Endothelial cell of umbilical vein (primary cell): ENCODE results near the gene CCDC117. TPM values are rescaled to one million over a fixed set of nuclear protein-coding genes. Genes with fewer than 3 reads are reported as not detected.
A peak's percentile ranks its signal among the peaks of the same experiment; 100 is the strongest.

Experiments
- BruUV-seq: library from RNA; stranded (reverse); fragments of 400-500 nt; replicated peaks from 2 replicates; lab custom pipeline; 2021; lab: Mats Ljungman, UMichigan
- CTCF ChIA-PET: fragments of 300-600, 350-600 bp; sonication (Branson Sonifier 250); formaldehyde crosslinking; loops from one replicate; lab custom pipeline; 2021; ENCODE audit warnings: antibody characterized with exemption, inconsistent platforms; lab: Charles Lee
- POLR2A ChIA-PET: fragments of 300-600, 350-600 bp; sonication (Branson Sonifier 250); formaldehyde crosslinking; loops from one replicate; lab custom pipeline; 2021; ENCODE audit warnings: antibody characterized with exemption, inconsistent platforms; lab: Charles Lee
- DNase-seq: peaks from one replicate; pipeline ENCODE4 v3.0.0-alpha.2; 2011; ENCODE audit warnings: low read depth, low spot score
- FAIRE-seq: peaks from 2 replicates; lab custom pipeline; 2011; peaks lifted over from hg19 to GRCh38; lab: Jason Lieb, UNC
- H2AFZ ChIP-seq: 2 replicates; pipeline ENCODE4 v1.6.0; 2012; ENCODE audit warnings: low read depth, low read length, control low read depth, inconsistent platforms
- H3K27ac ChIP-seq: 2 replicates; pipeline ENCODE4 v1.5.1; 2011; ENCODE audit warnings: low read depth, mild to moderate bottlenecking, control low read depth, low read length, moderate library complexity; ENCODE audit not compliant: insufficient read depth
- H3K27me3 ChIP-seq, 2 experiments: 2 replicates each; pipeline versions ENCODE4 v1.6.0 to v1.6.1; 2011; ENCODE audit warnings: low read length in 2 of 2, mixed read lengths in 1 of 2; ENCODE audit not compliant: control insufficient read depth in 2 of 2, insufficient read depth in 2 of 2
- H3K36me3 ChIP-seq, 2 experiments: 2 replicates in 1 of 2; 3 replicates in 1 of 2; pipeline ENCODE4 v1.5.1; 2011; ENCODE audit warnings: low read length in 2 of 2, mild to moderate bottlenecking in 1 of 2, moderate library complexity in 1 of 2; ENCODE audit not compliant: control insufficient read depth in 2 of 2, insufficient read depth in 2 of 2; ENCODE audit errors: extremely low read depth in 1 of 2
- H3K4me1 ChIP-seq: 3 replicates; pipeline ENCODE4 v1.5.1; 2011; ENCODE audit warnings: mild to moderate bottlenecking, low read length; ENCODE audit not compliant: control insufficient read depth, insufficient read depth; ENCODE audit errors: extremely low read depth
- H3K4me2 ChIP-seq: 2 replicates; pipeline ENCODE4 v1.6.1; 2011; ENCODE audit warnings: low read length, control low read depth, mixed read lengths; ENCODE audit not compliant: insufficient read depth
- H3K4me3 ChIP-seq, 3 experiments: fragments of 200-600 bp in 1 of 3; sonication (generic), shearing (Covaris generic) in 1 of 3; replicated peaks in 1 of 3; 2 replicates each; pipeline ENCODE4 v1.5.1; 2011 to 2016; ENCODE audit warnings: control low read depth in 3 of 3, low read length in 3 of 3, mild to moderate bottlenecking in 2 of 3, inconsistent platforms in 1 of 3, low read depth in 1 of 3, moderate library complexity in 1 of 3; ENCODE audit not compliant: insufficient read depth in 1 of 3
- H3K79me2 ChIP-seq: 2 replicates; pipeline ENCODE4 v1.6.0; 2012; ENCODE audit warnings: low read length, inconsistent platforms; ENCODE audit not compliant: control insufficient read depth, insufficient read depth
- H3K9ac ChIP-seq: replicated peaks from 2 replicates; pipeline ENCODE3; 2011; ENCODE audit warnings: low read length, control low read depth; ENCODE audit not compliant: insufficient read depth; ENCODE audit errors: extremely low read depth
- H3K9me1 ChIP-seq: replicated peaks from 3 replicates; pipeline ENCODE4 v1.6.0; 2011; ENCODE audit warnings: mild to moderate bottlenecking, low read length; ENCODE audit not compliant: control insufficient read depth, insufficient read depth; ENCODE audit errors: extremely low read depth
- H3K9me3 ChIP-seq: replicated peaks from 2 replicates; pipeline ENCODE4 v1.5.1; 2012; ENCODE audit warnings: low read length, inconsistent platforms; ENCODE audit not compliant: control insufficient read depth, insufficient read depth
- H4K20me1 ChIP-seq: replicated peaks from 2 replicates; pipeline ENCODE3; 2011; ENCODE audit warnings: mild to moderate bottlenecking, low read length; ENCODE audit not compliant: control insufficient read depth, insufficient read depth; ENCODE audit errors: extremely low read depth
- FOS ChIP-seq: IDR thresholded peaks from 2 replicates; pipeline ENCODE4 v1.6.1; 2011; ENCODE audit warnings: mild to moderate bottlenecking, low read length, moderate library complexity, borderline replicate concordance; ENCODE audit not compliant: insufficient read depth
- MYC ChIP-seq: IDR thresholded peaks from one replicate; pipeline ENCODE4 v1.6.1; 2011; ENCODE audit warnings: mild to moderate bottlenecking, low read depth, low read length
- POLR2A ChIP-seq: IDR thresholded peaks from 2 replicates; pipeline ENCODE4 v1.6.1; 2012; ENCODE audit warnings: low read depth, mild to moderate bottlenecking, control low read depth, low read length
- dilution Hi-C: fragments of 300-500 bp; cut with MboI; formaldehyde crosslinking; loops from one replicate; pipeline ENCODE4 v1.15.0; 2019; ENCODE audit warnings: low sequenced_read_pairs; ENCODE audit not compliant: extremely low pct_ligation_motif_present
- intact Hi-C: fragments of 100-400 bp; cut with micrococcal nuclease; formaldehyde crosslinking; loops from one replicate; pipeline ENCODE4 v1.10.0; 2022
- polyA plus RNA-seq, 4 experiments: library from polyadenylated mRNA; depleted of rRNA in 3 of 4; stranded (reverse) in 3 of 4; unstranded in 1 of 4; fragments of >200 nt; gene quantifications; 2 replicates each; pipeline versions ENCODE4 v1.2.1 to v1.2.3, GENCODE V29; 2011 to 2012; ENCODE audit warnings: missing spikeins in 1 of 4
- total RNA-seq: library from RNA; stranded (reverse); gene quantifications from 2 replicates; pipeline ENCODE4 v1.2.3, GENCODE V29; 2021
- TF ChIP-seq, protein P1 (sequence below): IDR thresholded peaks from 2 replicates; pipeline ENCODE4 v1.6.1; 2011; ENCODE audit not compliant: insufficient read depth, insufficient read length
- TF ChIP-seq, protein P2 (sequence below), 2 donors: IDR thresholded peaks; 1 replicate in 1 of 2; 2 replicates in 1 of 2; pipeline ENCODE4 v1.5.1; 2011; ENCODE audit warnings: low read length in 2 of 2, mild to moderate bottlenecking in 2 of 2, moderate library complexity in 2 of 2, control low read depth in 1 of 2, inconsistent platforms in 1 of 2, low read depth in 1 of 2; ENCODE audit not compliant: insufficient read depth in 1 of 2; ENCODE audit errors: extremely low read depth in 1 of 2

Gene CCDC117
- total and polyA plus RNA-seq, 2 donors (not counting 3 experiments of a cell fraction or from before 2014, with no cell fraction given), result 5.5 to 23.3 TPM

DNA sequence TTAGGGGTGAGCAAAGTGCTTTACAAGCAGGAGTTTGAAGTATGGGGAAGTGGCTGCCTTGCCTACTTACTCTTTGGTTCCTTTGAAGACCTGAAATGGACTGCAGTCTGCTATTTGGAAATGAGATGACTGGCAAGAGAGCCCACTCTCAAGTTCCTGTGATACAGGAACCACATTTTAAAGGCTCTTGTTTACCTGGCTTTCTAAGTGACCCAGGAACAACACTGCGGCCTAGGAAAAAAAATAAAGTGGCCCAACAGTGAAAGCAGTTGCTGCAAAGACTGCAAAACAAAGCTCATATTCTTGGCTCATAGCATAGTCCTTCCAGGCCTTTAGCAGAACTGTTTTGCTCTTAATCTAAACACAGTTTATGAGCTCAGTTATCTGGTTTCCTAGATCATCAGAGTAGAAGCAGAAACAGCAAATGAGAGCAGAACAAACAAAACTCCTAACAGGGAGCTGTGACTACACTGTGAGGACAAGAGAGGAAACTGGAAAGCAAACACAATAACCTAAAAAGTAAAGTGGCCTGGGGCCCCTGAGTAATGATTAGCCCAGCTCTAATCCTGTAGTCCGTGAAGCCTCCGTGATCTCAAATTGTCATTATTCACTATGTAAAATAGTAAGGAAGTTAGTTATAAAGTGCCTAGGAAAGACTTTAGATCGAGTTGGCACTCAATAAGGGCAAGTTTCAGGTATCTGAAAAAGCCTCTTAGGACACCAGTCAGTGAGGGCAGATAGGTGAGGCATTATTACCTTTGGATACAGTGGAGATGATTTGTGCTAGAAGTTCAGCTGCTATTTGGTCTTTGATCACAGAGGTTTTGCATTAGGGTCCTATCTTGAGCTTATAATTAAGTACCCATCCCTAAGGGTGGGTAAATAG is 11.5 kb downstream of the CCDC117 start:
- dilution Hi-C loops, result no loop called here

More for the DNA sequence above, 11.5 kb downstream of the CCDC117 start:
- Histone ChIP-seq H3K4me3 (no peak overlapping the region), H4K20me1 (no peaks in the 10 kb centered on the region), H3K79me2 (peaks cover 13% of the 10 kb centered on the region), H3K9me1 (no peaks in the 10 kb centered on the region), H3K27ac (no peak overlapping the region), H3K9me3 (no peaks in the 10 kb centered on the region), H2AFZ (no peak overlapping the region), H3K4me2 (no peak overlapping the region), H3K36me3 (peaks cover 22 to 26% of the 10 kb centered on the region in 2 experiments), H3K27me3 (no peaks in the 10 kb centered on the region), H3K9ac (no peak overlapping the region), H3K4me1 (no peaks in the 10 kb centered on the region)
- FAIRE-seq, result no peak
- DNase-seq, result peak; percentile 55
- TF ChIP-seq FOS, result no peak
- no peak for TF ChIP-seq MYC
- TF ChIP-seq, protein P1, sequence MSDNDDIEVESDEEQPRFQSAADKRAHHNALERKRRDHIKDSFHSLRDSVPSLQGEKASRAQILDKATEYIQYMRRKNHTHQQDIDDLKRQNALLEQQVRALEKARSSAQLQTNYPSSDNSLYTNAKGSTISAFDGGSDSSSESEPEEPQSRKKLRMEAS, result no peak
- no peak for TF ChIP-seq POLR2A
- TF ChIP-seq, protein P2, sequence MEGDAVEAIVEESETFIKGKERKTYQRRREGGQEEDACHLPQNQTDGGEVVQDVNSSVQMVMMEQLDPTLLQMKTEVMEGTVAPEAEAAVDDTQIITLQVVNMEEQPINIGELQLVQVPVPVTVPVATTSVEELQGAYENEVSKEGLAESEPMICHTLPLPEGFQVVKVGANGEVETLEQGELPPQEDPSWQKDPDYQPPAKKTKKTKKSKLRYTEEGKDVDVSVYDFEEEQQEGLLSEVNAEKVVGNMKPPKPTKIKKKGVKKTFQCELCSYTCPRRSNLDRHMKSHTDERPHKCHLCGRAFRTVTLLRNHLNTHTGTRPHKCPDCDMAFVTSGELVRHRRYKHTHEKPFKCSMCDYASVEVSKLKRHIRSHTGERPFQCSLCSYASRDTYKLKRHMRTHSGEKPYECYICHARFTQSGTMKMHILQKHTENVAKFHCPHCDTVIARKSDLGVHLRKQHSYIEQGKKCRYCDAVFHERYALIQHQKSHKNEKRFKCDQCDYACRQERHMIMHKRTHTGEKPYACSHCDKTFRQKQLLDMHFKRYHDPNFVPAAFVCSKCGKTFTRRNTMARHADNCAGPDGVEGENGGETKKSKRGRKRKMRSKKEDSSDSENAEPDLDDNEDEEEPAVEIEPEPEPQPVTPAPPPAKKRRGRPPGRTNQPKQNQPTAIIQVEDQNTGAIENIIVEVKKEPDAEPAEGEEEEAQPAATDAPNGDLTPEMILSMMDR (IDR thresholded peaks at IDR 0.05; ENCODE audit: extremely low read depth in 1 of 2, insufficient read depth in 1 of 2, low read depth in 1 of 2, low read length in 2 of 2), result no peak
- intact Hi-C loops, result no loop called here
- POLR2A ChIA-PET, result no interaction called here
- no TSS peak for BruUV-seq
- CTCF ChIA-PET, result interaction anchor here (0.9 to 3.7 kb wide), 4 partner anchors 45 to 257 kb away, joined by 3 to 25 read pairs (median 6); no protein-coding TSS in a partner anchor
